WERI-Rb-1 (cell line): ENCODE data around the gene TSPOAP1.

Experiments used
- DNase-seq: peaks from one replicate; pipeline ENCODE4 v3.0.0-alpha.2; 2020
- H3K27ac ChIP-seq: fragments of 250-450 bp; sonication (Bioruptor Pico); 2 replicates; pipeline ENCODE4 v1.5.1; 2020; ENCODE audit warnings: mild to moderate bottlenecking, moderate library complexity
- H3K27me3 ChIP-seq: fragments of 250-450 bp; sonication (Bioruptor Pico); 2 replicates; pipeline ENCODE4 v1.5.1; 2021; ENCODE audit warnings: mild to moderate bottlenecking, low read depth, moderate library complexity; ENCODE audit not compliant: insufficient read depth, severe bottlenecking
- H3K36me3 ChIP-seq: fragments of 250-450 bp; sonication (Bioruptor Pico); 2 replicates; pipeline ENCODE4 v1.5.1; 2020; ENCODE audit warnings: mild to moderate bottlenecking, moderate library complexity
- H3K4me3 ChIP-seq: 2 replicates; pipeline ENCODE4 v1.5.1; 2011; ENCODE audit warnings: low read depth, mild to moderate bottlenecking, control low read depth, low read length
- H3K9me3 ChIP-seq: fragments of 250-450 bp; sonication (Bioruptor Pico); 2 replicates; pipeline ENCODE4 v1.5.1; 2021; ENCODE audit warnings: mild to moderate bottlenecking, moderate library complexity; ENCODE audit not compliant: severe bottlenecking
- CTCF ChIP-seq: IDR thresholded peaks from 2 replicates; pipeline ENCODE4 v1.5.1; 2011; ENCODE audit warnings: low read depth, mild to moderate bottlenecking, control low read depth, inconsistent platforms, low read length

TSPOAP1 gene

GRCh38 chr17:58281511-58282011, 47.0 kb downstream of the TSPOAP1 start:
- peaks cover 4% of the 10 kb centered on the region for H3K9me3 ChIP-seq
- no peaks in the 10 kb centered on the region for H3K36me3 ChIP-seq
- peak overlapping the region; percentile 17; the same call in 1 of the 2 replicates for H3K27ac ChIP-seq
- no peak for TF ChIP-seq CTCF
- H3K4me3 ChIP-seq: no peak overlapping the region
- peak; percentile 43 for DNase-seq
- no peaks in the 10 kb centered on the region for H3K27me3 ChIP-seq

GRCh38 chr17:58280480-58281217, 47.9 kb downstream of the TSPOAP1 start, which contains the start of gene MPO:
Gene MPO (minus strand): TSS chr17:58280935. CDS start chr17:58280758, 177 bp downstream.
- Histone ChIP-seq H3K9me3 (peaks cover 4% of the 10 kb centered on the region), H3K27me3 (no peaks in the 10 kb centered on the region), H3K4me3 (no peak within 1 kb of the TSS), H3K27ac (peak within 1 kb of the TSS; percentile 17; the same call in 1 of the 2 replicates), H3K36me3 (no peaks in the 10 kb centered on the region)
- TF ChIP-seq CTCF: no peak
- peak; percentile 35 for DNase-seq

GRCh38 chr17:58279736-58280479, 48.7 kb downstream of the TSPOAP1 start:
- H3K27ac ChIP-seq: no peak overlapping the region
- no peak for DNase-seq
- no peaks in the 10 kb centered on the region for H3K27me3 ChIP-seq
- no peak for TF ChIP-seq CTCF
- peaks cover 4% of the 10 kb centered on the region for H3K9me3 ChIP-seq
- no peaks in the 10 kb centered on the region for H3K36me3 ChIP-seq
- no peak overlapping the region for H3K4me3 ChIP-seq

- H3K9me3 ChIP-seq: peaks cover 4% of the 10 kb centered on the region
- TF ChIP-seq CTCF: no peak
- H3K27me3 ChIP-seq: no peaks in the 10 kb centered on the region
- no peaks in the 10 kb centered on the region for H3K36me3 ChIP-seq
- no peak overlapping the region for H3K27ac ChIP-seq
- no peak overlapping the region for H3K4me3 ChIP-seq
- no peak for DNase-seq
Observed at GRCh38 chr17:58279016-58279711, 49.4 kb downstream of the TSPOAP1 start.

- Histone ChIP-seq H3K27me3 (no peaks in the 10 kb centered on the region), H3K36me3 (no peaks in the 10 kb centered on the region), H3K27ac (peak overlapping the region; percentile 11; the same call in 1 of the 2 replicates), H3K4me3 (no peak overlapping the region), H3K9me3 (peaks cover 4% of the 10 kb centered on the region)
- DNase-seq: no peak
- TF ChIP-seq CTCF: no peak
Observed at GRCh38 chr17:58278661-58279015, 50.0 kb downstream of the TSPOAP1 start.
